Measurements from ENCODE around the gene KCNK5.

DNA sequence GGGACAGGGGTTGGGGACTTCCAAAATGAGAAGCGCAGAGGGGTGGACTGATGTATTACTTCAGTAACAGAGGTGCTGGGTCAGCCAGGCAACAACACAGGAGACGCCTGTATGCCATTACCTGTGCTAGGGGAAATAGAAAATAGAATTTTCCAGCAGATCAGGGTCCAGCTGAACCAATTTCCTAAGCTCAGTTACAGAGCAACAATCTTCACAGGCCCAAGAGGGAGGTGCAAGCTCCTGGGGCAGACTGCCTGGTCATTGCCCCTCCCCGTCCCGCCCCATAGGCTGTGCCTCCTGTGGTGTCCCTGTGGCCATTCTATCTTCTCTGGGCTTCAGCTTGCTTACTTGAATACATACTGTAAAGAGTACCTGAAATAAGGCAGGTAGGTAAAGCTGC, 3.7 kb downstream of the KCNK5 start:
- TF ChIP-seq, protein P1, sequence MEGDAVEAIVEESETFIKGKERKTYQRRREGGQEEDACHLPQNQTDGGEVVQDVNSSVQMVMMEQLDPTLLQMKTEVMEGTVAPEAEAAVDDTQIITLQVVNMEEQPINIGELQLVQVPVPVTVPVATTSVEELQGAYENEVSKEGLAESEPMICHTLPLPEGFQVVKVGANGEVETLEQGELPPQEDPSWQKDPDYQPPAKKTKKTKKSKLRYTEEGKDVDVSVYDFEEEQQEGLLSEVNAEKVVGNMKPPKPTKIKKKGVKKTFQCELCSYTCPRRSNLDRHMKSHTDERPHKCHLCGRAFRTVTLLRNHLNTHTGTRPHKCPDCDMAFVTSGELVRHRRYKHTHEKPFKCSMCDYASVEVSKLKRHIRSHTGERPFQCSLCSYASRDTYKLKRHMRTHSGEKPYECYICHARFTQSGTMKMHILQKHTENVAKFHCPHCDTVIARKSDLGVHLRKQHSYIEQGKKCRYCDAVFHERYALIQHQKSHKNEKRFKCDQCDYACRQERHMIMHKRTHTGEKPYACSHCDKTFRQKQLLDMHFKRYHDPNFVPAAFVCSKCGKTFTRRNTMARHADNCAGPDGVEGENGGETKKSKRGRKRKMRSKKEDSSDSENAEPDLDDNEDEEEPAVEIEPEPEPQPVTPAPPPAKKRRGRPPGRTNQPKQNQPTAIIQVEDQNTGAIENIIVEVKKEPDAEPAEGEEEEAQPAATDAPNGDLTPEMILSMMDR (IDR thresholded peaks at IDR 0.05) = no peak
- TF ChIP-seq EP300 (IDR thresholded peaks at IDR 0.05) = no peak
- TF ChIP-seq POLR2A (IDR thresholded peaks at IDR 0.05) = no peak
- no peak for TF ChIP-seq POLR2AphosphoS5 (IDR thresholded peaks at IDR 0.05)
